Uterus (tissue), 2 donors: ENCODE results near the gene CBFA2T2.

Source experiments
- CTCF ChIP-seq, 4 experiments: fragments of 200-600 bp in 2 of 4; fragments of 450-650 bp in 2 of 4; sonication (generic) in 2 of 4; IDR thresholded peaks; one replicate each; pipeline ENCODE4 v1.5.1; 2016 to 2019; ENCODE audit warnings: antibody characterized with exemption in 4 of 4, mild to moderate bottlenecking in 2 of 4, moderate library complexity in 1 of 4
- POLR2A ChIP-seq, 2 donors: fragments of 450-650 bp; IDR thresholded peaks; one replicate each; pipeline ENCODE4 v1.6.1; 2016; ENCODE audit warnings: antibody characterized with exemption in 2 of 2, mild to moderate bottlenecking in 1 of 2, moderate library complexity in 1 of 2

- TF ChIP-seq CTCF (IDR thresholded peaks at IDR 0.05): no peak
- TF ChIP-seq POLR2A (IDR thresholded peaks at IDR 0.05): no peak
These were observed 78.5 kb downstream of the CBFA2T2 start for GRCh38 chr20:33568378-33568777.
